ENCODE data around the gene SLC35F1.

GRCh38 chr6:118318648-118319047, 411.6 kb downstream of the SLC35F1 start:
- TF ChIP-seq CTCF (IDR thresholded peaks at IDR 0.05), result no peak
- TF ChIP-seq POLR2A (IDR thresholded peaks at IDR 0.05), result no peak
